HG02943 (cell line): ENCODE data around the gene PRPF38B.
"Not testable (repeated sequence)": the region's sequence is repeated elsewhere in the genome, so short reads cannot be mapped to it uniquely, and the experiment has no call there.

Source experiments
- ATAC-seq: cut with Tn5 transposase; IDR thresholded peaks from one replicate; pipeline ENCODE4 v1.9.1; 2021; ENCODE audit warnings: mild to moderate bottlenecking, low read depth, moderate library complexity; ENCODE audit not compliant: unreplicated experiment

Gene PRPF38B

GRCh38 chr1:108678706-108679105 is 13.4 kb upstream of the PRPF38B start:
- no peak for ATAC-seq

- no peak for ATAC-seq
These were observed 12.4 kb upstream of the PRPF38B start for GRCh38 chr1:108679586-108680213.

DNA sequence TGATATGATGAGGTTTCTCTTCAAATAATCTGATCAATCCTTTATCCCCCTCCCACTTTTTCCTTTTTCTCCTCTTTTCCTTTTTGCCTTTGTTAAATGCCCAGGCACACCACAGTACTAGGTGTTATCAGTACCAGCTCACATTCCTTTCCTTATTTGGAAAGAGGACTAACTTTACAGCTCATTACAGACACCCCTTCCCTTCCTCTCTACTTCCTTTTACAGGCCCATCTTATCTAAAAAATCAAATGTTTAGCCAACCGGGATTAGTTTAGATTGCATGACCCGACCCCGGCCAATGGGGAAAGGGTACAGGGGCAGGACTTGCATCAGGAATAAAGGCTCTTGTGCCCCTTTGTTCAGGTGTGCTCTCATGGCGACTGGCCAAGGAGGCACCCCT is 10.4 kb upstream of the PRPF38B start:
- ATAC-seq = not testable (repeated sequence)

DNA sequence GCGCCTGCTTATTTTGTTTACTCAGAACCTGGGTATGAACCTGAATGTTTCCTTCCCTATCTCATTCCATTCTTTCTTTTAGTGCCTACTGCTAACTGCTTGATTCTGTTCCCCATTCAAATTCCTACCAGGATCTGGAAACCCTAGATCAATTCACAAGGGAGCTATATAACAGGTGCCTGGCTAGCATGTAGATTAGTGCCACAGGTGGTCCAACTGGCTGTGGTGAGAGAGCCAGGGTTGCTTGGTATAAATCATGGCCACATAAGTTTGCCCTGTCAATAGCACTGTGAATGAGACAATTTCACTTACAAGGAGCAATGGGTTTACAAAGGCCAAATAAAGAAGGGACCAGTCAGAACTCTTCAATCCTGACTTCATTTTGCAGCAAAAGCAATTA is 6.6 kb upstream of the PRPF38B start:
- ATAC-seq = no peak

DNA sequence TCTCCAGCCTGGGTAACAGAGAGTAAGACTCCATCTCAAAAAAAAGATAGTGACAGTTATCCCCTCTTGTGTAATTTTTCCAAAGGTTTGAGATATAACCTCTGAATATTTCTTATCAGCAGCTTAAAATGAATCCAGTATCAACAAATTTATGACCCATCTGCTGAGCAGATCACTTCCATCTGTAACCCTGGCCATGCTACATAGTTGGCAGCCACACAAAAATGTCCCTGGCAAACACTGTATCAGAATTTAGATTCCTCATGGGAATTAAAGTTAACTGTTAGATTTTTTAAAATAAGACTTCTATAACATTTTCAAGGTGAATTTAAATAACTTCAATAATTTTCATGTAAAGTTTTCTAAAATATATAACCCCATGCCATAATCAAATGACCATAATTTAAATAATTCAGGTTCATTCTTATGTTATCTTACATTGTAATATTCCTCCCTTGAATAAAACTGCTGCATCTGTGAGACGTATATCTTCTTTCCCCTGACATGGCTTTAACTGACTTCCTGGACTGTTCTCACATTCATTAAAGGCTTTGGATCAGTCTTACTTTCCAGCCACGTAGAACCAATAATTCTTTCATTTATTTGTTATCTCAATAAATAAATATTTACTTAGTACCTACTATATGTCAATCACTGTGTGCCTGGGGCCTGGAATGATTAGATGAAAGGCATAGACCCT is 5.3 kb upstream of the PRPF38B start:
- ATAC-seq = no peak

DNA sequence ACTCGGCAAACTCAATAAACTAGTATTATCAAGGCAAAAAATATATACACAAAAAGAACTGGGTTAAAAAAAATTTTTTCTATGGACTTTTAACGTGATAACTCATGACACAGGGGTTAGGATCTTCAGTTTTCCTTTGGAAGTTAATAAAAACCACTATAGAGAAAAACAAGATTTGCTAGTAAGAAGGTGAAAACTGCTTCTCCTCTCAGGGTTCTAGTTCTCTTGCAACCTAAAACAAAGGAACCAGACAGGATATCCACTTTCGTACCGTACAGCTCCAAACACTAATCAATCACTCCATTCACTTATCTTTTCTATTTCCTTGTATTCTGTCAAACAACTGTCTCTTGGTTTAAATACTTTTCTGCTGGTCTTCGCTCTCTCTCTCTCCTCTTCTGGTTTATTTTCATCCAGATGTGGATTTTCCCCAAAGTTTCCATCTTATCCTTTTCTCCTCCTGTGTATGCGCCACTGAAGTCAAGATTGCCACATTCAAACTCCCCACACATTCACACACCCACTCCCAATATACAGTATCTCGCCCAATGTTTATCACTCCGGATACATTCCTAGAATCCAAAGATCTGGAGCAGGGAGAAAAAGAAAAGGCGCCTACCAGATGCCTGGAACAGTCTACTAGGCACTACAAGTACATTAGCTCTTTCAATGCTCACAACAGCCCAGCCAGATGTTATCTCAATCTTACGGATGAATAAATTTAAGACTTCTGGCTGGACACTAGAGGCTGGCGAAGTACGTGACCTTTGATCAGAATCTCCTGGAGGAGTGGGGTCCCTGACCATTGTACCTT is 775 bp upstream of the PRPF38B start:
- no peak for ATAC-seq

DNA sequence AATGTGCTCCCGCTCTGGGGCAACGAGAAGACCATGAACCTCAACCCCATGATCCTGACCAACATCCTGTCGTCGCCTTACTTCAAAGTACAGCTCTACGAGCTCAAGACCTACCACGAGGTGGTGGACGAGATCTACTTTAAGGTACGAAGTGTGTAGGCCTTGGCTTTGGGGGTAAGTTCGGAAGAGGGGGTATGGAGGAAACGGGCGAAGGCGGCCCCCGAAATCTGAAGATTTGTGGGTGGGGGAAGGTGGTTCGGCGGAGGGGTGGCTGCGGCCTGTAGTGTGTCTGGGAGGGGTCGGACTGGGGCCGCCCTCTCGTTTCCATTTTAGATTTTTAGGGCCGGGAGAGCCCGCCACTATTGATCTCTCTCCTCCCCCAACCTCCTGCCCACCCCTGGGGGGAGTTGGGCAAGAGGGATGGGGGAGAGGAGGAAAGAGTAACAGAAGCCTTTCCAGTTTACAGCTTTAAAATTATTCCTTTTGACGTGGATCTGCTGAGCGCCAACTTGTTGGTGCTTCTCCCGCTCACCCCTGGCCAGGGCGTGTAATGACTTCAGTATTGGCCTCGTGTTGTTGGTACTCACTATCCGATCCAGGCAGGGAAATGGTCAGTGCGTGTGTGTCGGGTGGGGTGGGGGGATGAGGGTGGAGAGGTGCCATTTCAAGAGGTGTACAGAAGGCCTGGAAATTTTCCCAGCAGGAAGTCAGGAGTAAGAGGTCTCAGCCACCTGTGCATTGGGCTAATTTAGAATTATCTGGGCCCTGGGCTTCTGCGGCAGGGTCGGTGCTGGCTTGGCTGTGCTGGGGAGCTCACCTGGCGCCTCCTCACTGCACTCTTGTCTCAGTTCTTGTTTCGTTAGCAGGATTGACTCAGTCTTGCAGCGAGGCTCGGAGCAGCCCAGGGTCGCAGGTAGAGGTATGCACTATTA is 880 bp downstream of the PRPF38B start:
- peak; percentile 49 for ATAC-seq

DNA sequence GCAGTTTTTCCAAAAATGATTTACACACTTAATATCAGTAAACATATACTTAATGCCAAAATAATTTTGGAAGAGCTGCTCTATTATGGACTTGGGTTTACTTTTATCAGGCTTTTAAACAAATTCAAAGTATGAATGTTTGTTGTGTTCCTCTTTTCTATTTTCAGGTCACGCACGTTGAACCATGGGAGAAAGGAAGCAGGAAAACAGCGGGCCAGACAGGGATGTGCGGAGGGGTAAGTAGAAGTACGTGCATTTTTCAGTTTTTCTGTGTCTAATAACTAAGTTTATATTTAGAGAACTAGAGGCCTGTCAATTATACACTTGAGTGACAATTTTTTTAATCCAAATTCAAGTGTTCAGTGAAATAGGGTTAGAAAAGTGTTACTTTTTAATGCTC is 3.4 kb downstream of the PRPF38B start:
- ATAC-seq = no peak

DNA sequence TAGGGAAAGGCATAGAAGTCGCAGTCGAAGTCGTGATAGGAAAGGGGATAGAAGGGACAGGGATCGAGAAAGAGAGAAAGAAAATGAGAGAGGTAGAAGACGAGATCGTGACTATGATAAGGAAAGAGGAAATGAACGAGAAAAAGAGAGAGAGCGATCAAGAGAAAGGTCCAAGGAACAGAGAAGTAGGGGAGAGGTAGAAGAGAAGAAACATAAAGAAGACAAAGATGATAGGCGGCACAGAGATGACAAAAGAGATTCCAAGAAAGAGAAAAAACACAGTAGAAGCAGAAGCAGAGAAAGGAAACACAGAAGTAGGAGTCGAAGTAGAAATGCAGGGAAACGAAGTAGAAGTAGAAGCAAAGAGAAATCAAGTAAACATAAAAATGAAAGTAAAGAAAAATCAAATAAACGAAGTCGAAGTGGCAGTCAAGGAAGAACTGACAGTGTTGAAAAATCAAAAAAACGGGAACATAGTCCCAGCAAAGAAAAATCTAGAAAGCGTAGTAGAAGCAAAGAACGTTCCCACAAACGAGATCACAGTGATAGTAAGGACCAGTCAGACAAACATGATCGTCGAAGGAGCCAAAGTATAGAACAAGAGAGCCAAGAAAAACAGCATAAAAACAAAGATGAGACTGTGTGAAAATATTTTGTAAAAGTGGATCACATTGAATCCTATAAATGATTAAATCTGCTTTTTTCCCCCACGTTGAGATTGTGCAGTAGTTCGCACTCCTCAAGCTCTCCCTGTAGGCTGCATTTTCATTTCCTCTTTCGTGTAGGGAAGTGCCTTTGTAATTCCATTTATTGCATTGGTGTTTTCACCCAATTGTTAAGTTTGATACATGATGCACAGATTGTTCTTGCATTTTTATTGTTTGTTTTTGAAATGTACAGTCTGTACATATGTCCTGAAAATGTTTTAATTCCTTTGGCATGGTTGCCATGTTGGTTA is 7.5 kb downstream of the PRPF38B start:
- no peak for ATAC-seq

DNA sequence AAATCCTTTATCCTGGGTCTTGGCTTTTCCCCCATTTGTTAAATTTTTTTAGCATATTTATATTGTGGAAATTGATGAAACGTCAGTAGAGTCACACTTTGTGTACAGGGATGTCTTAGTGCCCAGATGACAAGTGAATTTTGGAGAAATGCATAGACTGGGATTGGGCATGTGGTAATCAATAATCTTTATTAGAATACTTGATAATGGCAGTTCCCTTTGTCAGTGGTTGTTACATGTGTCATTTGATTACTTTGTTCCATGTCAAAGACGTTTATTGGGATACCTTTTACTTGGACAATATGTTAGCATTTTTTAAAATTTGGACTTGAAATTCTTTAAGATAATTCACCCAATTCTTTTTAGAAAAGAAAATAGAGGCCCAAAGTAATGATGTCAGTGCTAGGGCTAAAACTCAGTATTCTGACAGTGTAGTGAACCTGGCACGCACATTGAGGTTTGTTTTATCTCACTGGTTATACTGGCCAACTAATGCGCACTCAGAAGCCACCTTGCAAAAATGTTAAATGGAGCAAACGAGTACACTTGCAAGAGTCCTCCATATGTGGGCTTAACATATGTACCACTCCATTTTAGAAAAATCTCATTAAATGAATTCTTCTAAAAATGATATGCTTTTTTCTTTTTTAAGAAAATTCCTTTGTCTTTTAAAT is 9.2 kb downstream of the PRPF38B start:
- no peak for ATAC-seq

DNA sequence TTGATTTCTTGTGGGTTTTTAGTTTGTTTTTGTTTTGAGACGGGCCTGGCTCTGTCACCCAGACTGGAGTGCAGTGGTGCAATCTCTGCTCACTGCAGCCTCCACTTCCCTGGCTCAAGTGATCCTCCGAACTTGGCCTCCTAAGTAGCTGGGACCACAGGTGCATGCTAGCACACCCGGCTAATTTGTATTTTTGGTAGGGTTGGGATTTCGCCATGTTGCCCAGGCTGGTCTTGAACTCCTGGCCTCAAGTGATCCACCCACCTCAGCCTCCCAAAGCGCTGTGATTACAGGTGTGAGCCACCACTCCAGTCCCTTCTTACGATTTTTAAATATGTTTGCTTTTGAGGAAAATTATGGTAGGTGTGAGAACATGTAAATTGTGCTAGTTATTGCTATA is 10.0 kb downstream of the PRPF38B start:
- ATAC-seq = not testable (repeated sequence)

DNA sequence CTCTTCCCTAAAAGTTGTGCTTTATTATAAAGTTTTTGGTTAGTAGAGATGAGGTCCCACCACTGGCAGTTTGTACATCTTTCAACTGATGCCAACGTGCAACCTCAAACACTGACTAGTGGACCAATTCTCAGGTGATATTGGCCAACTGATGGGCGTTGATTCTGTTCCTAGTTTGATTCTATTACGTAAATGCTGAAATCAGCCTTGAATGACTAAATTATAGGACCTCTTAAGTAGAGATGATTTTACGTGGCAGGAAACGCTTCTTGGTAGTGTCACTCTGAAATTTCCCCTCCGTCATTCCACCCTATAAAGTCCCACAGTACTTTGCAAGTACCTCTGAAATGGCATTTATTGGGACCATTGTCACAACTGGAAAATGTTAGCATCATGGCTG is 11.8 kb downstream of the PRPF38B start:
- no peak for ATAC-seq

GRCh38 chr1:108704496-108704895 is 12.4 kb downstream of the PRPF38B start:
- ATAC-seq = no peak

DNA sequence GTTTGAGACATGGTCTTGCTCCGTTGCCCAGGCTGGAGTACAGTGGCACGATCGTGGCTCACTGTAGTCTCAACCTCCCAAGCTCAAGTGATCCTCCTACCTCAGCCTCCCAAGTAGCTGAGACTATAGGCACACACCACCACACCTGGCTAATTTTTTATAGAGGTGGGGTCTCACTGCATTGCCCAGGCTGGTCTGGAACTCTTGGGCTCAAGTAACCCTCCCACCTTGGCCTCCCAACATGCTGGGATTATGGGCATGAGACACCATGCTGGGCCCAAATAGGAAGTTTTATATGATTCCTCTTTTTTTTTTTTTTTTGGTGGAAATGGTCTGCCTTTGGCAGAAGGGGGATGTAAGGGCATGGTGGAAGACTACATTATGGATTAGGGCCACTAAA is 14.5 kb downstream of the PRPF38B start:
- no peak for ATAC-seq

GRCh38 chr1:108708691-108709660 is 16.9 kb downstream of the PRPF38B start:
- no peak for ATAC-seq

DNA sequence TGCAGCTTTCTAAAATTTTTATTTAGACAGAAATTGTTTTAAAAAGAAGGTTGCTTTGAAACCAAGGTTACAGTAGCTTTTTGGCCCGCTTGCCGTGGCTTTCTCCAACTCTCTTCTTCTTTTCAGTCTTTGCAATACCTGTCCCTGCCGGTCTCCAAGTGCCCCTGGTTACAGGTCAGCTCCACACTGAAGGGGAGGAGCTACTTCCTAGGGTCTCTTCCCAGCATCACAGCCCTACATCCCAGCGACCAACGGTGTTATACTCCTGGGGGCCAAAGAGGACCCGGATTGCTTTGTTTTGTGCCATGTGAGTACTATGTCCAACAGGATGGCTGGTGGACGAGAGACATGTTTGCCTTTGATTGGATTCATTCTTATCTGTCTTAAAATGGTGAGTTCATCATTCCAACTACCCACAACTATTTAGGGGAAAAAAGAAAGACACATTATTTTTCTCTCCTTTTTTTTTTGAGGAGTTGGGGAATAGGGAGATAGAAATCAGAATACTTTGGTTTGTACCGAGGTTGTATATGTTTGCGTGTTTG is 20.6 kb downstream of the PRPF38B start, which contains the start of gene FNDC7:
Gene FNDC7 (plus strand): TSS at position 303 of the 545 bp plus-strand sequence. CDS start 26 bp downstream, at position 329.
- ATAC-seq = no peak

GRCh38 chr1:108715932-108716331 is 23.8 kb downstream of the PRPF38B start:
- no peak for ATAC-seq
